Small intestine (tissue), 7 donors: ENCODE measurements around the gene TH. TPM values are rescaled to one million over a fixed set of nuclear protein-coding genes. Genes with fewer than 3 reads are reported as not detected.

Source experiments
- DNase-seq, 2 donors: peaks; one replicate each; pipeline versions ENCODE4 v3.0.0 to v3.0.0-alpha.2; 2013
- FAIRE-seq: peaks from 2 replicates; lab custom pipeline; 2012; peaks lifted over from hg19 to GRCh38; lab: Jason Lieb, UNC
- H3K27ac ChIP-seq, 3 donors: one replicate each; pipeline ENCODE4 v1.5.1; 2013; ENCODE audit warnings: low read length in 2 of 3, mild to moderate bottlenecking in 2 of 3, control low read depth in 1 of 3, inconsistent platforms in 1 of 3, low read depth in 1 of 3, moderate library complexity in 1 of 3
- H3K27me3 ChIP-seq, 3 donors: one replicate each; pipeline ENCODE4 v1.6.1; 2013; ENCODE audit warnings: low read length in 3 of 3, inconsistent platforms in 1 of 3; ENCODE audit not compliant: control insufficient read depth in 3 of 3, insufficient read depth in 3 of 3
- H3K36me3 ChIP-seq, 3 donors: one replicate each; pipeline ENCODE4 v1.6.1; 2013; ENCODE audit warnings: low read length in 3 of 3, inconsistent platforms in 1 of 3, low read depth in 1 of 3, mild to moderate bottlenecking in 1 of 3, moderate library complexity in 1 of 3; ENCODE audit not compliant: control insufficient read depth in 3 of 3, insufficient read depth in 2 of 3
- H3K4me1 ChIP-seq, 3 donors: one replicate each; pipeline ENCODE4 v1.6.1; 2013; ENCODE audit warnings: low read length in 2 of 3, inconsistent platforms in 1 of 3, low read depth in 1 of 3, mild to moderate bottlenecking in 1 of 3, moderate library complexity in 1 of 3; ENCODE audit not compliant: control insufficient read depth in 3 of 3, insufficient read depth in 2 of 3
- H3K4me3 ChIP-seq, 3 donors: one replicate each; pipeline ENCODE4 v1.5.1; 2013; ENCODE audit warnings: low read length in 3 of 3, control low read depth in 1 of 3, inconsistent platforms in 1 of 3, low read depth in 1 of 3, mild to moderate bottlenecking in 1 of 3, moderate library complexity in 1 of 3
- H3K9me3 ChIP-seq, 2 donors: one replicate each; pipeline ENCODE4 v1.6.1; 2013; ENCODE audit warnings: low read depth in 1 of 2, low read length in 1 of 2; ENCODE audit not compliant: control insufficient read depth in 2 of 2, insufficient read depth in 1 of 2
- WGBS, 3 donors: extraction: QIAGEN DNeasy Blood & Tissue Kit; methylation state at CpG; one replicate each; pipeline ENCODE4 v1.1.7; 2013; 5-methylcytosine and 5-hydroxymethylcytosine counted together
- polyA plus RNA-seq, 4 donors: library from polyadenylated mRNA; stranded (reverse) in 3 of 4; unstranded in 1 of 4; fragments of 200-250 nt in 3 of 4; fragments of 120-200 nt in 1 of 4; gene quantifications; one replicate each; pipeline versions ENCODE4 v1.2.1 to v1.2.3, GENCODE V29; 2013
- donor health status: healthy with polysubstance abuse.
- donor health status: control.
- donor health status: control.
- donor health status: Bipolar disorder and iron deficiency.
- donor health status: healthy.

The TH gene
- polyA plus RNA-seq, 4 donors = 0.10 to 1.7 TPM; not detected in 2

DNA sequence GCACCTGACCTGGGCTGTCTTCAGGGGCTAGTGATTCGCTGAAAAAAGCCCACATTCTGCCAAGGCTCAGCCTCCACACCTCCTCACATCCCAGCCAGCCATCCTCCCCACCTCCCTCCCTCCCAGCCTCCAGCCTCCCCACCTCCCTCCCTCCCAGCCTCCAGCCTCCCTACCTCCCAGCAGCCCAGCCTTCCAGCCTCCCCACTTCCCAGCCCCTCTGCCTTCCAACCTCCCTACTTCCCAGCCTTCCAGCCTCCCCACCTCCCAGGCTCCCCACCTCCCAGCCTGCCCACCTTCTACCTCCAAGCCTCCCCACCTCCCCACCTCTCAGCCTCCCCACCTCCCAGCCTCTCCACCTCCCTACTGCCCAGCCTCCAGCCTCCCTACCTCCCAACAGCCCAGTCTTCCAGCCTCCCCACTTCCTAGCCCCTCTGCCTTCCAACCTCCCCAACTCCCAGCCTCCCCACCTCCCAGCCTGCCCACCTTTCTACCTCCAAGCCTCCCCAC, 33.7 kb upstream of the TH start:
- H3K27me3 ChIP-seq = no peaks in the 10 kb centered on the region
- peaks cover 0 to 2% (median 0%) of the 10 kb centered on the region in 3 donors for H3K36me3 ChIP-seq
- H3K4me3 ChIP-seq = no peak overlapping the region
- no peak for FAIRE-seq
- DNase-seq = no peak
- H3K9me3 ChIP-seq = peaks cover 0 to 22% of the 10 kb centered on the region in 2 donors
- H3K27ac ChIP-seq = peak overlapping the region in 2 of 3 donors; percentile 42 to 82
- 25 to 55% (median 43%) methylated on average over 1 of the region's 1 CpG for WGBS, 3 donors
- peaks cover 0 to 64% (median 2%) of the 10 kb centered on the region in 3 donors for H3K4me1 ChIP-seq

DNA sequence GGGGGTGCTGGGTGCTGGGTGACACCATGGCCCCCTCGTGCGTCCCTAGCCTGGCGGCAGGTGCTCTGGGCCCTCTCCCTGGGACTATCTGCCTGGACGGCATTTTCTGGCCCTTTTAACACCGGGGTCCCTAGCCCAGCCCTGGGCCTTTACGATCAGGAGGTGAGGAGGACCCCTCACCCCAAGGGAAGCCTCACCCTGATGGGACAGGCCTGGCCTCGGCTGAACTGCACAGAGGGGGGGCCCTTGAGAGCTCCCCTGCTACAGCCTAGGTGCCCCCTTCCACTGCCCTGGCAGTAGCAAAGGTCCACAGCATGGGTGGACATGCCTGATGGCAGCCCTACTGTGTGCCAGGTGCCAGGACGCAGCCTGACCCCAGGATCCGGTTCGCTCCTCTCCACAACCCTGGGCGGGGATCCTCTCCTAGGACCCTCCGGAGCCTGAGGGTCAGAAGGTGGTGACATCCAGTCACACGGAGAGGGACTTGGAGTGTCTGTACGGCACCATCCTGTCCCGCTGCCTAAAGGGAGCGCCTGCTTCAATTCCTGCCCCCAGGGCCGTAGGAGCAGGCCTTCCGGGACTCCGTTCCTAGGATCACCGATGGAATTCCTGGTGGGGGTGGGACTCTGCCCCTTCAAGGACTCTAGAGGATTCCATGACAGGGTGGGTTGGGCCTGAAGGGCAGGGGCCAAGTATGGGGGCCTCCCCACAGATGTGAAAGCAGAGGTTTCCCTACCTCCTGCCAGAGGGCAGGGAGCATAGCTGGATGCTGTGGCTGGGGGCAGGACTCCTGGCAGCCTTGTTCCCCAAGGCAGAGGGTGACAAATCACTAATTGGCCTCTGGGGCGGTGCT, 33.0 kb upstream of the TH start:
- no peaks in the 10 kb centered on the region for H3K27me3 ChIP-seq
- H3K9me3 ChIP-seq = peaks cover 0 to 22% of the 10 kb centered on the region in 2 donors
- H3K4me3 ChIP-seq = no peak overlapping the region
- peak overlapping the region in 2 of 3 donors; percentile 42 to 82 for H3K27ac ChIP-seq
- DNase-seq (peak; percentile 49 to 77), FAIRE-seq (no peak)
- no peaks in the 10 kb centered on the region for H3K36me3 ChIP-seq
- 14 to 64% (median 44%) methylated on average over 20 to 21 of the region's 21 CpGs for WGBS, 3 donors
- H3K4me1 ChIP-seq = peaks cover 0 to 57% (median 2%) of the 10 kb centered on the region in 3 donors

DNA sequence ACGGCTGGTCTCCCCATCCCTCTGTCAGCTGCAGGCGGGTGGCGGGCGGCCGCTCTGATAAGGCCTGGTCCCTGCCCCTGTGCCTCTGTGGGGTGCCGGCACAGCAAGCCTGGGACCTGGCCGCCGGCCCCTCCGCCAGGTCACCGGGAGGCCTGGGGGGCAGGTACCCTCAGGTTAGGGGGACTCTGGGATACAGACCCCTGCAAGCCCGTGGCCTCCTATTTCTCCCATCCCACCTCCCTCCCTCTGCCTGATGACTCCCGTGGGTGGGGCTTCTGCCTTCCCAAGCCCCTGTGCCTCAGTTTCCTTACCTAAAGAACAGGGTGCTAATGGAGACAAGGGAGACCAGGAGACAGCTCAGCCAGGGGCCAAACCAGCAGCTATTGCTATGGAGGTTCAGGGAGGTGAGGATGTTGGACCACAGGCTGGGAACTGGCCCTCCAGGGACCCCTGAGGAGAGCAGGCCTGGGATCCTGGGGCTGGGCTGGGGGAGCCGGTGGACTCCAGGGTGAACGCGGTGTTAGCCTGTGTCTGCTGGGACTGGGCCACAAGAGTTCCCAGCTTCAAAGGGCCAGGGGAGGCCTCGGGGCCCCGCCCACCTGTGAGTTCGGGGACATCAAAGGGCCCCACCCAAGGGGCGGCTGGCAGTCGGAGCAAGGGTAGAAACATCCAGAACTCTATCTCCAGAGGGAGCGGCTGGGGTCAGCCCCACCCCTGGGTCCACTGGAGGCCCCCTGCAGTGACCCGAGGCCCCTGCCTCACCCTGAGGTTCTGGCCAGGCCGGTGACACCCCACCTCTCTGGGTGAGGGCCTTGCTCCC, 32.0 kb upstream of the TH start:
- FAIRE-seq (no peak), DNase-seq (peak; percentile 59 to 88)
- Histone ChIP-seq H3K4me3 (no peak overlapping the region), H3K4me1 (peaks cover 0 to 47% (median 2%) of the 10 kb centered on the region in 3 donors), H3K27ac (peak overlapping the region in 2 of 3 donors; percentile 82 to 83), H3K9me3 (peaks cover 0 to 22% of the 10 kb centered on the region in 2 donors), H3K36me3 (no peaks in the 10 kb centered on the region), H3K27me3 (no peaks in the 10 kb centered on the region)
- 21 to 60% (median 27%) methylated on average over 22 to 23 of the region's 23 CpGs for WGBS, 3 donors

DNA sequence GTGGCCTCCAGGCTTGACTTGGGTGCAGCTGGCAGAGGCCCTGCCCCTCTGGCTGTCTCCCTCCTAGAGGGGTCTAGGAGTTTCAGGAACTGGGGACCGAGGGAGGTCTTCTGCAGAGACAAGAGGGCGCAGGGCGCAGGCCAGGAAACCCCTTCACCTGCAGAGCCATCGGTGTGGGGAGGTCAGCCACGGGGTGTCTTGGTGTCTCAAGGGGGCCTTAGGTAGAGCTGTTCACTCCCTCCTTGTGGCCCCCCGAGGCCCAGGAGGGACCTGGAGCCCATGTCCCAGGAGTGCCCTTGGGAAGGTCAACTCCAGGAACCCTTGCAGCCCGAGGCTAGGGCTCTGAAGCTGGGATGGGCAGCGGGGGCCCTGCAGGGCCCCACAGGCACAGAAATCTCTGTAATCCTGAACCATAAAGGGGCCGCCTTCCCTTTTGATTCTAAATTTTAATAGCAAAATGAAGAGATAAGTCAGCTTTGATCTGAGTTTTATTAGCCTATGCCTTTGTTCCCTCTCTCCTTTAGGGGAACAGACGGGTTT, 31.4 kb upstream of the TH start:
- Histone ChIP-seq H3K36me3 (no peaks in the 10 kb centered on the region), H3K9me3 (peaks cover 0 to 22% of the 10 kb centered on the region in 2 donors), H3K4me3 (no peak overlapping the region), H3K27me3 (no peaks in the 10 kb centered on the region), H3K27ac (peak overlapping the region in 2 of 3 donors; percentile 82 to 84), H3K4me1 (peaks cover 0 to 41% (median 2%) of the 10 kb centered on the region in 3 donors)
- 9 to 58% (median 36%) methylated on average over 10 of the region's 10 CpGs for WGBS, 3 donors
- DNase-seq (peak; percentile 47 to 72), FAIRE-seq (no peak)

DNA sequence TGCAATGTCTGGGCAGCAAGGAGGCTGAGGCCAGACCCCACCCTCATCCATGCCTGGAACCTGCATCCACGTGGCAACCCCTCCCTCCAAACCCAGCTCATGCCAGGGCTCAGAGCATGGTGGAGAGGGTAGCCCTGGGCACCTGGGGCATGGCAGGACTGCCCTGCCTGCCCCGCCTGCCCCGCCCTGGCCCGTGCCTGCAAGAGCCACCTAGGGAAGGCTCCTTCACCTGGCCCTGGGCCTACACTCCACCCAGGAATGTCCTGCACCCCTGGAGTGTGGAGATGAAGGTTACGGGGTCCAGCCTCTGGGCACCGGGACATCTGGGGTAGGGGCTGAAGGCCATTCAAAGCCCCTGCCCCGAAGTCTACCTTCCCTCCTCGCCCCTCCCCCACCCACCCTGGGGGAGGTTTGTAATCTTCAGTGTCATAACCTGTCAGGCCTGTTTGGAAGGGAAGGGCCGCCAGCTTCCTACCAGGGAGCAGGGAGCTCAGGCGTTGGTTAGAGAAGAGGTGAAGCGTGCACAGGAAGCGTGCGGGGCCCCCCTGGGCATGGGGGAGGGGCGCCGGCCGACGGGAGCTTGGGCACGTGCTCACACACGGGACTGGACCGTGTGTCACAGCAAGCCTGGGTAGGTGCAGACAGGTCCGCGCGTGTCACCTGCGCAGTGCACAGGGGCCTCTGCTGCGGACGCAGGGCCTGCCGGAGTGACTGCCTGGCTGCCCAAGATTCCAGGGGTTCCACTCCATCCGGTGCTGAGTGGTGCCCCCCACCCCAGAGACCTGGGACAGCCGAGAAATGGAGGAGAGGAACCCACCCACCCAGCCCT, 30.7 kb upstream of the TH start:
- FAIRE-seq (no peak), DNase-seq (peak; percentile 81 to 96)
- 11 to 43% (median 16%) methylated on average over 28 to 29 of the region's 29 CpGs for WGBS, 3 donors

DNA sequence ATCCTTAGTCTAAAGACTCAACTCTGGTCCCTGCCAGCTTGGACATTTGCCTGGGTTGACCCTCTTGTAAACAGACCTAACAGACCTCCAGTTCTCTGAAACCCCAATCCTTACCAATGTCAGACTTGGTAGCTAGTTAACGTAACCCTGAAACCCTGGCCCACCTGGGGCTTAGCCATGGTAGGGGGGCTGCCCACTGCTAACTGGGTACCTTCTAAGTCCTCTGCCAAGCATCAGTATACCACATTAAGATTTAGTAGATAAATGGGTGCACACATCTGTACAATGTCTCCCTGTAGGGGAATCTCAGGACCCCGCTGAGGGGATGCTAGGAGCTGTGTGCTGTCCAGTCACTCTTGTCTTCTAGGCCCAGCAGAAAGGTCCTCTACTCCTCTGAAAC, 29.9 kb upstream of the TH start:
- FAIRE-seq (no peak), DNase-seq (no peak)
- 64 to 80% (median 65%) methylated on average over 2 of the region's 2 CpGs for WGBS, 3 donors
- Histone ChIP-seq H3K27ac (no peak overlapping the region), H3K4me3 (no peak overlapping the region), H3K27me3 (no peaks in the 10 kb centered on the region), H3K4me1 (peaks cover 0 to 47% (median 2%) of the 10 kb centered on the region in 3 donors), H3K9me3 (peaks cover 0 to 17% of the 10 kb centered on the region in 2 donors), H3K36me3 (no peaks in the 10 kb centered on the region)

More for the DNA sequence above, 30.7 kb upstream of the TH start:
- no peak overlapping the region for H3K4me3 ChIP-seq
- H3K36me3 ChIP-seq = no peaks in the 10 kb centered on the region
- no peaks in the 10 kb centered on the region for H3K27me3 ChIP-seq
- H3K27ac ChIP-seq = peak overlapping the region in 2 of 3 donors; percentile 82 to 84
- peaks cover 0 to 46% (median 2%) of the 10 kb centered on the region in 3 donors for H3K4me1 ChIP-seq
- peaks cover 0 to 21% of the 10 kb centered on the region in 2 donors for H3K9me3 ChIP-seq

DNA sequence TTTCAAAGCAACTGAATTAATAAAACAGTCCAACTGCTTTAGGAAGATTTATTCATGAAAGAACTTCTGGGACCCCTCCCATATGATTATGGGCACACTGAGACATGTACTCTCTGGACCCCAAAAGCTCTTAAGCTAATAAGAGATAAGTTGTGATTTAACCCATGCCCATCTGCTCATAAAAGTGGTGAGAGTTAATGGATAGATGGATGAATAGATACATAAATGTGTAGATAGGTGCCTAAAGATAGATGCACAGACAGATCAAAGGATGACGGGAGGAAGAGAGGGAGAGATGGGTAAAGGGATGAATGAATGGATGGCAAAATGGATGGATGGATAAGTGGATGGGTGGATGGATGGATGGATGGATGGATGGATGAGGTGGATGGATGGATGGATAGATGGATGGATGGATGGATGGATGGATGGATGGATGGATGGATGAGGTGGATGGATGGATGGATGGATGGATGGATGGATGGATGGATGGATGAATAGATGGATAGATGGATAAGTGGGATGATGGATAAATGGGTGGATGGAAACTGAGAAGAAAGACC, 29.4 kb upstream of the TH start:
- no peaks in the 10 kb centered on the region for H3K36me3 ChIP-seq
- no peak overlapping the region for H3K27ac ChIP-seq
- 85 to 87% (median 86%) methylated on average over 1 of the region's 1 CpG for WGBS, 3 donors
- no peak overlapping the region for H3K4me3 ChIP-seq
- no peaks in the 10 kb centered on the region for H3K27me3 ChIP-seq
- peaks cover 0 to 42% (median 2%) of the 10 kb centered on the region in 3 donors for H3K4me1 ChIP-seq
- DNase-seq (no peak), FAIRE-seq (no peak)
- peaks cover 0 to 17% of the 10 kb centered on the region in 2 donors for H3K9me3 ChIP-seq
